GM12873 (cell line): Measurements from ENCODE around the gene SLC38A11.

ENCODE experiments used
- TF ChIP-seq, protein P1 (sequence below): IDR thresholded peaks from 2 replicates; pipeline ENCODE4 v1.5.1; 2012; ENCODE audit warnings: low read depth, mild to moderate bottlenecking, moderate library complexity, low read length, control low read depth; ENCODE audit not compliant: insufficient read depth; ENCODE audit errors: missing control alignments

SLC38A11 gene

GRCh38 chr2:164873210-164873908 is 82.0 kb downstream of the SLC38A11 start:
- TF ChIP-seq, protein P1, sequence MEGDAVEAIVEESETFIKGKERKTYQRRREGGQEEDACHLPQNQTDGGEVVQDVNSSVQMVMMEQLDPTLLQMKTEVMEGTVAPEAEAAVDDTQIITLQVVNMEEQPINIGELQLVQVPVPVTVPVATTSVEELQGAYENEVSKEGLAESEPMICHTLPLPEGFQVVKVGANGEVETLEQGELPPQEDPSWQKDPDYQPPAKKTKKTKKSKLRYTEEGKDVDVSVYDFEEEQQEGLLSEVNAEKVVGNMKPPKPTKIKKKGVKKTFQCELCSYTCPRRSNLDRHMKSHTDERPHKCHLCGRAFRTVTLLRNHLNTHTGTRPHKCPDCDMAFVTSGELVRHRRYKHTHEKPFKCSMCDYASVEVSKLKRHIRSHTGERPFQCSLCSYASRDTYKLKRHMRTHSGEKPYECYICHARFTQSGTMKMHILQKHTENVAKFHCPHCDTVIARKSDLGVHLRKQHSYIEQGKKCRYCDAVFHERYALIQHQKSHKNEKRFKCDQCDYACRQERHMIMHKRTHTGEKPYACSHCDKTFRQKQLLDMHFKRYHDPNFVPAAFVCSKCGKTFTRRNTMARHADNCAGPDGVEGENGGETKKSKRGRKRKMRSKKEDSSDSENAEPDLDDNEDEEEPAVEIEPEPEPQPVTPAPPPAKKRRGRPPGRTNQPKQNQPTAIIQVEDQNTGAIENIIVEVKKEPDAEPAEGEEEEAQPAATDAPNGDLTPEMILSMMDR, result no peak

DNA sequence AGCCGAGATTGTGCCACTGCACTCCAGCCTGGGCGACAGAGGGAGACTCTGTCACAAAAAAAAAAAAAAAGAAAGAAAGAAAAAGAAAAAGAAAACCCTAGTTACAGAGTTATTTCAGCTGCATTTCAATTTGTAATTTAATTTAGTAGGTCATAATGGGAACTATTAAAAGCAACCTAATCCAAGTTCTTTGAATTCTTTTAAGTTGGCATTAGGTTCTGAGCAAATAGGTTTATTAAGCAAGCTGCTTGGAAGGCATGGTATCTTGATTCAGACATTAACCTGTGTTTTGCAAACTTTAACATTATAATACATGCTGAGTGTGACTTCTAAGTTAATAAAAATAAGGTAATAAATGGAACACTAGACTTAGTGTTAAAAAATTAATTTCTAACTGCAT is 83.9 kb downstream of the SLC38A11 start:
- TF ChIP-seq, protein P1, result no peak

DNA sequence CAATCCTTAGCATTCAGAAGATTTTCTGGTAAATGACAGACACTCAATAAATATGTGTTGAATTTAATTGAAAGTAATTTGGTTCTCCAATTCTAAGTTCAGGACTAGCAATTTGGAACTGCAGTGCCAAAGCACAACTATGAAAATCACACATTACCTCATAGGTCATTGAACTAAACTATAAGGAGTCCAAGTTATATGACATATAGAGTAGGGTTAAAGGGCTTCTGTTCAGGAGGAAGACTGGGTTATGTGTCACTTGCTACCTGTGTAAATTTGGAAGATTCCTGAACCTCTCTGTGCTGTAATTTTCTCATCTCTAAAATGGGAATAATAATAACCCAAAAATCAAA is 85.9 kb downstream of the SLC38A11 start:
- TF ChIP-seq, protein P1, result no peak

- TF ChIP-seq, protein P1, result no peak
Measured at GRCh38 chr2:164868563-164869419, 86.5 kb downstream of the SLC38A11 start.

- TF ChIP-seq, protein P1, result no peak
Measured at GRCh38 chr2:164867779-164868397, 87.4 kb downstream of the SLC38A11 start.

- TF ChIP-seq, protein P1, result no peak
Measured at GRCh38 chr2:164860694-164861042, 94.7 kb downstream of the SLC38A11 start.

GRCh38 chr2:164859251-164859818 is 96.0 kb downstream of the SLC38A11 start:
- TF ChIP-seq, protein P1, result no peak
